BE2C (cell line): ENCODE measurements around the gene CFAP73.

ENCODE experiments used
- DNase-seq: peaks from one replicate; pipeline ENCODE4 v3.0.0-alpha.2; 2020
- H3K27me3 ChIP-seq: fragments of 250-450 bp; sonication (Bioruptor Pico); 2 replicates; pipeline ENCODE4 v1.5.1; 2020; ENCODE audit warnings: mild to moderate bottlenecking
- H3K36me3 ChIP-seq: fragments of 250-450 bp; sonication (Bioruptor Pico); 2 replicates; pipeline ENCODE4 v1.5.1; 2020; ENCODE audit warnings: mild to moderate bottlenecking
- H3K4me1 ChIP-seq: fragments of 250-450 bp; sonication (Bioruptor Pico); 2 replicates; pipeline ENCODE4 v1.5.1; 2020
- H3K4me3 ChIP-seq: 2 replicates; pipeline ENCODE4 v1.5.1; 2011; ENCODE audit warnings: low read depth, low read length
- H3K9me3 ChIP-seq: fragments of 250-450 bp; sonication (Bioruptor Pico); 2 replicates; pipeline ENCODE4 v1.5.1; 2020
- CTCF ChIP-seq: IDR thresholded peaks from 2 replicates; pipeline ENCODE4 v1.5.1; 2012; ENCODE audit warnings: mild to moderate bottlenecking, low read depth, low read length

The CFAP73 gene

GRCh38 chr12:113129664-113130456, 19.7 kb upstream of the CFAP73 start:
- Histone ChIP-seq H3K27me3 (no peaks in the 10 kb centered on the region), H3K36me3 (no peaks in the 10 kb centered on the region), H3K4me3 (no peak overlapping the region; the same call in 1 of the 2 replicates), H3K9me3 (0 out of 2 replicates have a peak, but pooled peaks cover 3% of the 10 kb centered on the region), H3K4me1 (peaks cover 2% of the 10 kb centered on the region; the same call in 1 of the 2 replicates)
- DNase-seq, result no peak
- no peak for TF ChIP-seq CTCF

DNA sequence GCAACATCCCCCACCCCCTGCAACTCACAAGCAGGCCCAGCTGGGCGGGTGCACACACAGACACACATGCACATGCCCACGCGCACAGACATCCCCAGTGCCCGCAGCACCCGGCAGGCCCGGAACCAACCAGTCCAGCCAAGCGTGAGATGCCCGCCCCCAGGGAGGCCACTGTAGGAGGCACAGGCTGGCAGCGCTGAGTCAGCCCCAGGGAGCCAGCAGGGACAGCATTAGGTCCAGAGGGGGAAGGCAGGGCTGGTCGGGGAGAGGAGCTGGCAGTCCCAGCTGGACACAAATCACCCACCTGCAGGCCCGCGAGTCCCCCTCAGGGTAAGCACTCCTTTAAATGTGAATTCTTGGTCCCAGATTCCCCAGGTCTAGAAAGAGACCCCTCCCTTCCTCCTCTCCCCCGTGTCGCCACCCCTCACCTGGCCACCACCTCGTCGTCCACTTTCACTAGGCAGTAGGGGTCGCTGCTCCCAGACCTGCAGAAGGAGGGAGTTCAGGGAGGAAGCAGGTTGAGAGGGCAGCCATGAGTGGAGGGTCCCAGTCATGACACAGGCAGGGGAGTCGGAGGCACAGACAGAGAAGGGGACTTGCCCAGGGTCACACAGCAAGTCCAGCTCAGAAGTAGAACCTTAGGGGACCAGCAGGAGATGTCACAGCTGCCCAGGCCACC, 18.9 kb upstream of the CFAP73 start:
- DNase-seq, result peak; percentile 63
- Histone ChIP-seq H3K36me3 (no peaks in the 10 kb centered on the region), H3K4me1 (peaks cover 2% of the 10 kb centered on the region; the same call in 1 of the 2 replicates), H3K4me3 (peak overlapping the region; percentile 10), H3K27me3 (no peaks in the 10 kb centered on the region), H3K9me3 (0 out of 2 replicates have a peak, but pooled peaks cover 2% of the 10 kb centered on the region)
- peak; percentile 65 for TF ChIP-seq CTCF

- H3K4me1 ChIP-seq, result peaks cover 4% of the 10 kb centered on the region
- no peaks in the 10 kb centered on the region for H3K36me3 ChIP-seq
- TF ChIP-seq CTCF, result no peak
- DNase-seq, result no peak
- no peaks in the 10 kb centered on the region; the same call in 1 of the 2 replicates for H3K27me3 ChIP-seq
- no peaks in the 10 kb centered on the region for H3K9me3 ChIP-seq
- H3K4me3 ChIP-seq, result no peak overlapping the region
These were observed 18.0 kb upstream of the CFAP73 start for GRCh38 chr12:113131556-113131955.

- Histone ChIP-seq H3K4me1 (peaks cover 6% of the 10 kb centered on the region), H3K27me3 (no peaks in the 10 kb centered on the region; the same call in 1 of the 2 replicates), H3K36me3 (no peaks in the 10 kb centered on the region)
These were observed 16.5 kb upstream of the CFAP73 start for GRCh38 chr12:113133036-113133435.

GRCh38 chr12:113133666-113134065, 15.9 kb upstream of the CFAP73 start:
- Histone ChIP-seq H3K27me3 (no peaks in the 10 kb centered on the region; the same call in 1 of the 2 replicates), H3K4me3 (no peak overlapping the region), H3K9me3 (no peaks in the 10 kb centered on the region), H3K4me1 (peaks cover 6% of the 10 kb centered on the region), H3K36me3 (no peaks in the 10 kb centered on the region)
- no peak for TF ChIP-seq CTCF
- no peak for DNase-seq

More at GRCh38 chr12:113133036-113133435, 16.5 kb upstream of the CFAP73 start:
- TF ChIP-seq CTCF, result no peak
- Histone ChIP-seq H3K4me3 (no peak overlapping the region), H3K9me3 (no peaks in the 10 kb centered on the region)
- DNase-seq, result peak; percentile 33
